WTC11 (cell line): ENCODE data around the gene POLR2M.

Experiments
- CTCF ChIP-seq: fragments of 200-600 bp; IDR thresholded peaks from 2 replicates; pipeline ENCODE4 v1.8.0; 2022; ENCODE audit warnings: antibody characterized with exemption
- ESRRA ChIP-seq: sonication (generic); formaldehyde crosslinking; IDR thresholded peaks from 2 replicates; pipeline ENCODE4 v1.8.1; 2022; ENCODE audit warnings: mild to moderate bottlenecking, missing genetic modification reagents, borderline replicate concordance
- JUN ChIP-seq: sonication (generic); formaldehyde crosslinking; IDR thresholded peaks from 2 replicates; pipeline ENCODE4 v1.8.0; 2023; ENCODE audit warnings: mild to moderate bottlenecking, missing genetic modification reagents
- NFE2L1 ChIP-seq: sonication (generic); formaldehyde crosslinking; IDR thresholded peaks from 2 replicates; pipeline ENCODE4 v1.8.1; 2023; ENCODE audit warnings: missing genetic modification reagents
- NR2C2 ChIP-seq: sonication (generic); formaldehyde crosslinking; IDR thresholded peaks from 2 replicates; pipeline ENCODE4 v1.8.0; 2022; ENCODE audit warnings: mild to moderate bottlenecking, missing genetic modification reagents
- USF2 ChIP-seq: sonication (generic); formaldehyde crosslinking; IDR thresholded peaks from 2 replicates; pipeline ENCODE4 v1.8.1; 2023; ENCODE audit warnings: mild to moderate bottlenecking, missing genetic modification reagents, moderate library complexity

GRCh38 chr15:57697588-57697987 is 8.9 kb upstream of the POLR2M start:
- TF ChIP-seq CTCF: no peak
- no peak for TF ChIP-seq NR2C2 (CRISPR knock-in tag)
- TF ChIP-seq USF2: no peak
- TF ChIP-seq ESRRA: no peak
- TF ChIP-seq JUN (CRISPR knock-in tag): no peak
- no peak for TF ChIP-seq NFE2L1
